ENCODE results near the gene TCHHL1.

DNA sequence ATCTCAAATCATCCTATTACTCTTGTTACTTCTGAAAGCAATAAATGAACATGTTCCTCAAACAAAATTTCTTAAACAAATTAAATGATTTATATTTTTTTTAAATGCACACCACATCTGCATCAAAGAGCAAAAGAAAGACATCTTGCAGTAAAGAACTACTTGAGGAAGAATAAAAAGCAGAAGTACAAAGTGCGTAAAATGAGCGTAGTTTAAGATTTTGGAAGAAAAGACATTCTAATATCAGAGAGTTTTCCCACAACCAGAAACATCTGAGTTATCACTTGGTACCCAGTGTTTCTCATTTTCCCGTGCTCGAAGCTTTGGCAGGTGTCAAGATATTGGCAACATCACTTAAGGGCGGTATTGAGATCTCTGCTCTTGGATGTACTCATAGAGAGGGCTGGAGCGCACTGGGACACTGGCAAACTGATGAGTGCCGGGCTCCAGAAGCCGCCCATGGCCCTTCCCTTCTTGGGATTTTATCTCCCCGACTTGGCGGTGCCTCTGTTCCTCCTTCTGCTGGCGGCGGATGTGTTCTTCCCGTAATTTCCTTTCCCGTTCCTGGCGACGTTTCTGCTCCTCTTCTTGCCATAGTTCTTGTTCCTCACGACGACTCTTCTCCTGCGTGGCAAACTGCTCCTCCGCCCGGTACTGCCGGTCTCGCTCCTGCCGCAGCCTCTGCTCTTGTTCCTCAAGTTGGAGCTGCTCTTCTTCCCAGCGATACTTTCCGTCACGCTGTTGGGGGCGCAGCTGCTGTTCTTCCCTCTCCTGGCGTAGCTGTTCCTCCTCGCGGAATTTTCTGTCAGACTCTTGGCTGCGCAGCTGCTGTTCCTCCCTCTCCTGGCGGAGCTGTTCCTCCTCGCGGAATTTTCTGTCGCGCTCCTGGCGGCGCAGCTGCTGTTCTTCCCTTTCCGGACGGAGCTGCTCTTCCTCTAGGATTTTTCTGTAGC is 18.4 kb upstream of the TCHHL1 start:
- TF ChIP-seq POLR2A (IDR thresholded peaks at IDR 0.05): no peak
- TF ChIP-seq, protein P1, sequence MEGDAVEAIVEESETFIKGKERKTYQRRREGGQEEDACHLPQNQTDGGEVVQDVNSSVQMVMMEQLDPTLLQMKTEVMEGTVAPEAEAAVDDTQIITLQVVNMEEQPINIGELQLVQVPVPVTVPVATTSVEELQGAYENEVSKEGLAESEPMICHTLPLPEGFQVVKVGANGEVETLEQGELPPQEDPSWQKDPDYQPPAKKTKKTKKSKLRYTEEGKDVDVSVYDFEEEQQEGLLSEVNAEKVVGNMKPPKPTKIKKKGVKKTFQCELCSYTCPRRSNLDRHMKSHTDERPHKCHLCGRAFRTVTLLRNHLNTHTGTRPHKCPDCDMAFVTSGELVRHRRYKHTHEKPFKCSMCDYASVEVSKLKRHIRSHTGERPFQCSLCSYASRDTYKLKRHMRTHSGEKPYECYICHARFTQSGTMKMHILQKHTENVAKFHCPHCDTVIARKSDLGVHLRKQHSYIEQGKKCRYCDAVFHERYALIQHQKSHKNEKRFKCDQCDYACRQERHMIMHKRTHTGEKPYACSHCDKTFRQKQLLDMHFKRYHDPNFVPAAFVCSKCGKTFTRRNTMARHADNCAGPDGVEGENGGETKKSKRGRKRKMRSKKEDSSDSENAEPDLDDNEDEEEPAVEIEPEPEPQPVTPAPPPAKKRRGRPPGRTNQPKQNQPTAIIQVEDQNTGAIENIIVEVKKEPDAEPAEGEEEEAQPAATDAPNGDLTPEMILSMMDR (IDR thresholded peaks at IDR 0.05): no peak

All from esophagus squamous epithelium (tissue), 4 donors.